Suppressor macrophage (primary cell): ENCODE results near the gene HLA-DQB1.

Experiments
- DNase-seq, 4 experiments: peaks; one replicate each; pipeline ENCODE4 v3.0.0-alpha.2; 2020 to 2022

The HLA-DQB1 gene

GRCh38 chr6:32625137-32625536 is 41.3 kb downstream of the HLA-DQB1 start:
- no peak for DNase-seq

DNA sequence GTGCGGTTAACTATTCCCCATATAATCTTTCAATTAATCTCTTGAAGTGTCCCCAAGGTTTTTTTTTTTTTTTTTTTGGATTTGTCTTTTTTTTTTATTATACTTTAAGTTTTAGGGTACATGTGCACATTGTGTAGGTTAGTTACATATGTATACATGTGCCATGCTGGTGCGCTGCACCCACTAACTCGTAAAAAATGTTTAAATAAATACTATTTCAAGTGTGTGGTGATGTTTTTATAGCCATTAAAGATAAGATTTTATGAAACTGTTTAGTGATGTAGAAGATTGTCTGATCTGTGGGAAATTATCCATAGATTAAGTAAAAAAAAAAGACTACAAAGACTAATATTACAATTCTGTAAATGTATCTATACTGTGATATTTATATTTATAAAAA is 41.9 kb downstream of the HLA-DQB1 start:
- DNase-seq: no peak

DNA sequence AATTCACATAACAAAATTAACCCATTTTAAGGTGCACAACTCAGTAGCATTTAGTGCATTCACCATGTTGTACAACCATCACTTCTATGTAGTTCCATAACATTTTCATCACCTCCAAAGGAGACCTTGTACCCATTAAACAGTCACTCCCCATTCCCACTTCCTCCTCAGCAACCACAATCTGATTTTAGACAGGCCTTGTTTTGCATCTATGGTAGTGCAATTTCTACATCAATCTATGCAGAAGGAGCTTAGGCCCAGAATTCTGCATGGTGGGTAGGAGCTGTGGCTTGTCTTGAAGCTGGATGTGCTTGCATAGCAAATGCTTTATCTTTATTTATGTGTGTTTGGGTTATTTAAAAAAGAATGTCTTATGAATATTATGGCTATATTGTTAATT is 42.8 kb downstream of the HLA-DQB1 start:
- peak in 3 of 4 experiments; percentile 23 to 63 (median 40) for DNase-seq

GRCh38 chr6:32622545-32623401 is 43.7 kb downstream of the HLA-DQB1 start:
- DNase-seq: peak; percentile 41 to 77 (median 74)

GRCh38 chr6:32621372-32621771 is 45.1 kb downstream of the HLA-DQB1 start:
- DNase-seq: no peak

DNA sequence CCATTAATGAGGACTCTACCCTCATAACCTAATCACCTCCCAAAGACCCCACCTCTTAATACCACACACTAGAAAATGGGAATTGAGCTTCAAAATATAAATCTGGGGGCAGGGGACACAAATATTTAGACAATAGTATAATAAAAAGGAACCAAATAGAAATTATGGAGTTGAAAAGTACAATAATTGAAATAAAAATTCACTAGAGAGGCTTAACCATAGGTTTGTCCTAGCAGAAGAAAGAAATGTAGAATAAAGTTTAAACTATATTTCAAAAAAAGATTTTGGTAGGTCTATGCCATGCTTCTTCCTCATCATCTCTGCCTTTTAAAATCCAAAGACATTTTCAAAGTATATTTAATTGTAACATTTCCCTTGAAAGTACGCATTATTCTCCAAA is 48.7 kb downstream of the HLA-DQB1 start:
- no peak for DNase-seq

GRCh38 chr6:32615885-32616532 is 50.4 kb downstream of the HLA-DQB1 start:
- DNase-seq: peak in 1 of 4 experiments; percentile 33

DNA sequence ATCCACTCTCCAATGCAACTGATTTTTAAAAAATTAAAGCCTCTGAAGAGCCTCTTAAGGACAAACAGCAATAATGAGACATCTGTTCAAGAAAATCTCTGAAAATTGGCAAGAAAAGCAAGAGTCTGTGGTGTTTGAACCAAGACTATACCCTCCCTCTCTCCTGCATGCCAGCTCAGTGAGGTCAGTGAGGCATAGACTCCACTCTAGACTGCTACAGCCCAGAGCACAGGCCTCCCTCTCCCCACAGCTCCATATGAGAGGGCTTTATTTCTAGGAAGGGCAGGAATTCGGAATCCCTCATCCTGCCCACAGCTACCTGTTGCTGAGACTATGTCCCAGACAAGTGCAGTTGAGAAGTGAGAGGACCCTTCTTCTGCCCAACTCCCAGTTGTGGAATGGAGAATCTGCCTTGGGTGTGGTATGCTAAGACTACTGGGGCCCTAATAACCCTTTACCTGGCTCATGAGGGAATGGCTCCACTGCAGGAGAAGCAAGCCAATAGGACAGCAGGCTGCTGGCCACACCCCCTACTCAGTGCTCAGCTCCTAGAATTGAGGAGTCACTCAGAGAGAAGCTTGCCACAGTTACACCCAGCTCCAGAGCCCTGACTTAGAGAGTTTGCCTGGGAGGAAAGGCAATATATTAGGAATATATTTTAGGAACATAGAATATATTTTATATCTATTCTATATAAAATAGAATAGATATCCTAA is 51.9 kb downstream of the HLA-DQB1 start:
- no peak for DNase-seq

- DNase-seq: peak in 1 of 4 experiments; percentile 19
Observed at GRCh38 chr6:32613475-32613874, 53.0 kb downstream of the HLA-DQB1 start.

DNA sequence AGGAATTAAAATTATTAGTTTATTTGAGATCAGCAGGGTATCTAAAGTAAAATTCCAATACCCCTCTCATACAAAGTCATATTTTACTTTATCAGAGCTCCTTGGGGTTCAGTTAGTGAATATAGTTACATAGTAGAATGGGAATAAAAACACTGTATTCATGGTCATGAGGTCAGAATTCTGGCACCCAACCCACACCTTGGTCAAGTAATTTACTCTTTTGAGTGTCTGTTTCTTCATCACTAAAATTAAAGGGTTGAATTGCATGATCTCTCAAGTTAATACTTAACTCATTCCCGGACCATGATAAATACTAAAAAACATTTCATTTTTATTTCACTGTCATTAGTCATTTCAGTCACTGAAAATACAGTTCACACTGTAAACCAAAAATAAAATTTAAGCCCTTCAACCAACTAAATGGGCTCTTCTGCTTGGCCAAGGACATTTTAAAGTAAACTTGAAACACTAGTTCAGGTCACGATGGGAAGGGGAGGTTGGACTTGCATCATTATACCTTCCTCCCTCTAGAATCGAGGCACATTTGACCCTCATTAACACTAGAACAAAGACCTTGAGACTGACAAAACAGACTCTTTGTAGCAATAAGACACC is 55.7 kb downstream of the HLA-DQB1 start:
- DNase-seq: no peak

DNA sequence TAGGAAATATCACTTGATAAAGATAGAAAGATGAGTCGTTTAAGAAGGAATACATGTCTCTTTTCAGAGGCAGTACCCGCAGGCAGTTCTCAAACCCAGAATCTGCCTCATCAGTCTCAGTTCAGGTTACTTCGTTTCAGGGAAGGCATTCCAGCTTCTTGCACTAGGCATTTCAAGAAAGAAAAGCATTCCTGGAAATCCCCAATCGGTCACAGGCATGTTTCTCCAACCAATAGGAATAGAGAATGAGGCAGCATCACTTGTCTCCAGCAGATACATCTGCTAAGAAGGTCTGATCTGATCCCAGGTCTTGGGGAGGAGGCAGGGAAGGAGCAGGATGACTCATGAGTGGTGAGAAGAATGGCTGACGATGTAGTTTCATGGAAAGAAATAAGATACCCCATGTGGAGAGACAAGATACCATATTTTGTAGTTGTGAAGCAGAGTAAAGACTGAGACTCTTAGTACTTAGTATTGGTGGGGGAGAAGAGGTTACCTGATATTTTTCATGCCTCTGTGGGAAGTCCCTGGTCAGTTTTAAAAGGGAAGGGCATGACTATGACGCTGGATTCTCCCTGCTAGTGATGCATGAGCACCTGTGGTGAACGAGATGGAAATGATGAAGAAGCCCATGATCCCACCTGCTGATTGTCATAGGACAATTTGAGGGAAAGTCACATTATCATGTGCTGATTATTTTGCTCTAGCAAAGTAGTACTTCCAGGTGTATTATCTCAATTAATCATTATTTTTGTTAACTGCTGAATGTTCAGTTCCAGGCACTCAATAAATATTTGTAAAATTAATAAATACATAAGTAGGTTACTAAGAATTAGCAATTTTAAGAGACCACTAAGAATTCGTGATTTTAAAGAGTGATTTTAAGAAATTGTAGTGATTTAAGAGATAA is 56.5 kb downstream of the HLA-DQB1 start:
- peak; percentile 91 to 96 (median 96) for DNase-seq
